Colonic mucosa (tissue), 4 donors: ENCODE results near the gene CSRNP3. TPM values are rescaled to one million over a fixed set of nuclear protein-coding genes. Genes with fewer than 3 reads are reported as not detected.

Experiments
- DNase-seq: peaks from one replicate; pipeline ENCODE4 v3.0.0-alpha.2; 2020
- H3K27ac ChIP-seq: fragments of 200-600 bp; one replicate; pipeline ENCODE4 v1.8.0; 2021
- H3K27me3 ChIP-seq: fragments of 200-600 bp; one replicate; pipeline ENCODE4 v1.8.0; 2021
- H3K36me3 ChIP-seq: fragments of 200-600 bp; one replicate; pipeline ENCODE4 v1.8.0; 2021
- H3K4me1 ChIP-seq: fragments of 200-600 bp; one replicate; pipeline ENCODE4 v1.8.0; 2021; ENCODE audit warnings: mild to moderate bottlenecking
- H3K4me3 ChIP-seq: fragments of 200-600 bp; one replicate; pipeline ENCODE4 v1.8.0; 2021
- H3K9ac ChIP-seq, 2 donors: one replicate each; pipeline ENCODE4 v1.7.0; 2013; ENCODE audit warnings: control low read depth in 2 of 2, low read depth in 2 of 2, low read length in 2 of 2
- H3K9me3 ChIP-seq: fragments of 200-600 bp; one replicate; pipeline ENCODE4 v1.8.0; 2021
- CTCF ChIP-seq: fragments of 200-600 bp; IDR thresholded peaks from one replicate; pipeline ENCODE4 v1.8.0; 2022; ENCODE audit warnings: antibody characterized with exemption, mild to moderate bottlenecking
- intact Hi-C: fragments of 100-400 bp; cut with DNase I; formaldehyde crosslinking; loops from one replicate; pipeline ENCODE4 v1.14.1; 2022
- total RNA-seq, 2 donors: library from RNA; stranded (reverse); fragmentation: NEBNext Ultra II Directional in 1 of 2; extraction: Animal tissue kit (Norgen Biotek cat#: 25700) in 1 of 2; gene quantifications; one replicate each; pipeline ENCODE4 v1.2.1, GENCODE V29; 2021
- donor health status: healthy.
- donor health status: DM: no; HTN: no; CAD: no.
- donor health status: DM: no; HTN: no; CAD: no.

Gene CSRNP3
- total RNA-seq, 2 donors from 2014 or later, result 1.5 to 2.0 TPM

GRCh38 chr2:165475277-165476004, 5.9 kb downstream of the CSRNP3 start:
- no peak overlapping the region for H3K4me3 ChIP-seq
- intact Hi-C loops, result no loop called here
- no peaks in the 10 kb centered on the region for H3K27me3 ChIP-seq
- no peak overlapping the region for H3K9ac ChIP-seq
- H3K36me3 ChIP-seq, result no peaks in the 10 kb centered on the region
- no peaks in the 10 kb centered on the region for H3K4me1 ChIP-seq
- DNase-seq, result no peak
- TF ChIP-seq CTCF, result no peak
- H3K9me3 ChIP-seq, result no peaks in the 10 kb centered on the region
- H3K27ac ChIP-seq, result no peak overlapping the region

- intact Hi-C loops, result no loop called here
- H3K27me3 ChIP-seq, result no peaks in the 10 kb centered on the region
- no peaks in the 10 kb centered on the region for H3K9me3 ChIP-seq
- TF ChIP-seq CTCF, result no peak
- no peak overlapping the region for H3K27ac ChIP-seq
- DNase-seq, result no peak
- H3K4me1 ChIP-seq, result no peaks in the 10 kb centered on the region
- no peak overlapping the region for H3K9ac ChIP-seq
- no peak overlapping the region for H3K4me3 ChIP-seq
- H3K36me3 ChIP-seq, result no peaks in the 10 kb centered on the region
These were observed 10.4 kb downstream of the CSRNP3 start for GRCh38 chr2:165479856-165480255.

- H3K4me3 ChIP-seq, result no peak overlapping the region
- H3K9me3 ChIP-seq, result no peaks in the 10 kb centered on the region
- H3K9ac ChIP-seq, result no peak overlapping the region
- H3K4me1 ChIP-seq, result no peaks in the 10 kb centered on the region
- DNase-seq, result no peak
- no peaks in the 10 kb centered on the region for H3K27me3 ChIP-seq
- intact Hi-C loops, result no loop called here
- H3K36me3 ChIP-seq, result no peaks in the 10 kb centered on the region
- no peak for TF ChIP-seq CTCF
- no peak overlapping the region for H3K27ac ChIP-seq
These were observed 25.1 kb downstream of the CSRNP3 start for GRCh38 chr2:165494573-165494972.

- Histone ChIP-seq H3K9ac (no peak overlapping the region), H3K36me3 (no peaks in the 10 kb centered on the region), H3K9me3 (no peaks in the 10 kb centered on the region), H3K27ac (no peak overlapping the region), H3K4me3 (no peak overlapping the region), H3K4me1 (no peaks in the 10 kb centered on the region), H3K27me3 (no peaks in the 10 kb centered on the region)
- no peak for TF ChIP-seq CTCF
- DNase-seq, result no peak
- intact Hi-C loops, result no loop called here
These were observed 28.3 kb downstream of the CSRNP3 start for GRCh38 chr2:165497659-165498317.

GRCh38 chr2:165499131-165499530, 29.6 kb downstream of the CSRNP3 start:
- Histone ChIP-seq H3K4me3 (no peak overlapping the region), H3K9ac (no peak overlapping the region), H3K27me3 (no peaks in the 10 kb centered on the region), H3K9me3 (no peaks in the 10 kb centered on the region), H3K4me1 (no peaks in the 10 kb centered on the region), H3K27ac (no peak overlapping the region), H3K36me3 (no peaks in the 10 kb centered on the region)
- no peak for DNase-seq
- TF ChIP-seq CTCF, result no peak
- intact Hi-C loops, result no loop called here
